SU-DHL-6 (cell line): ENCODE data around the gene RNU1-3.
"Not testable (repeated sequence)": the region's sequence is repeated elsewhere in the genome, so short reads cannot be mapped to it uniquely, and the experiment has no call there.

Source experiments
- H2AFZ ChIP-seq: fragments of 200-600 bp; sonication (generic); 2 replicates; pipeline ENCODE4 v1.6.1; 2014; ENCODE audit warnings: low read depth, mild to moderate bottlenecking, moderate library complexity, mixed read lengths, antibody characterized with exemption, low read length; ENCODE audit not compliant: severe bottlenecking
- H3F3A ChIP-seq: fragments of 200-600 bp; shearing (Covaris generic); 2 replicates; pipeline ENCODE4 v1.6.0; 2016; ENCODE audit warnings: antibody characterized with exemption, mild to moderate bottlenecking; ENCODE audit not compliant: insufficient read depth
- H3K27ac ChIP-seq: fragments of 200-600 bp; sonication (generic); 2 replicates; pipeline ENCODE4 v1.5.1; 2016; ENCODE audit warnings: low read depth, mild to moderate bottlenecking, low read length, moderate library complexity, mixed read lengths
- H3K27me3 ChIP-seq: fragments of 200-600 bp; sonication (generic), shearing (Covaris generic); 2 replicates; pipeline ENCODE4 v1.6.0; 2014; ENCODE audit warnings: mild to moderate bottlenecking, low read length
- H3K36me3 ChIP-seq: fragments of 200-600 bp; sonication (generic); 2 replicates; pipeline ENCODE4 v1.6.1; 2014; ENCODE audit warnings: mild to moderate bottlenecking, low read length, mixed read lengths
- H3K4me2 ChIP-seq: fragments of 300-600, 200-600 bp; shearing (Covaris generic), sonication (generic); 2 replicates; pipeline ENCODE4 v1.6.0; 2014; ENCODE audit warnings: low read length, low read depth, mild to moderate bottlenecking; ENCODE audit not compliant: poor library complexity, severe bottlenecking
- H3K4me3 ChIP-seq: fragments of 200-600 bp; sonication (generic); 2 replicates; pipeline ENCODE4 v1.5.1; 2014; ENCODE audit warnings: antibody characterized with exemption, low read length, mild to moderate bottlenecking, mixed read lengths; ENCODE audit not compliant: insufficient read depth, poor library complexity, severe bottlenecking
- H3K79me2 ChIP-seq: fragments of 200-600 bp; sonication (generic); 2 replicates; pipeline ENCODE4 v1.6.1; 2014; ENCODE audit warnings: mild to moderate bottlenecking, low read length, moderate library complexity; ENCODE audit not compliant: insufficient read depth
- H3K9ac ChIP-seq: fragments of 200-600 bp; sonication (generic); 2 replicates; pipeline ENCODE4 v1.7.0; 2014; ENCODE audit warnings: mild to moderate bottlenecking, low read length
- H3K9me2 ChIP-seq: fragments of 200-600 bp; sonication (generic); replicated peaks from 2 replicates; pipeline ENCODE4 v1.6.1; 2014; ENCODE audit warnings: low read length; ENCODE audit not compliant: insufficient read depth
- H3K9me3 ChIP-seq: fragments of 200-600 bp; sonication (generic); 2 replicates; pipeline ENCODE4 v1.6.1; 2014; ENCODE audit warnings: low read length, mixed read lengths; ENCODE audit not compliant: insufficient read depth
- H4K20me1 ChIP-seq: fragments of 200-600 bp; sonication (generic); 2 replicates; pipeline ENCODE4 v1.6.1; 2014; ENCODE audit warnings: low read depth, mild to moderate bottlenecking, antibody characterized with exemption, low read length, moderate library complexity, mixed read lengths

RNU1-3 gene

DNA sequence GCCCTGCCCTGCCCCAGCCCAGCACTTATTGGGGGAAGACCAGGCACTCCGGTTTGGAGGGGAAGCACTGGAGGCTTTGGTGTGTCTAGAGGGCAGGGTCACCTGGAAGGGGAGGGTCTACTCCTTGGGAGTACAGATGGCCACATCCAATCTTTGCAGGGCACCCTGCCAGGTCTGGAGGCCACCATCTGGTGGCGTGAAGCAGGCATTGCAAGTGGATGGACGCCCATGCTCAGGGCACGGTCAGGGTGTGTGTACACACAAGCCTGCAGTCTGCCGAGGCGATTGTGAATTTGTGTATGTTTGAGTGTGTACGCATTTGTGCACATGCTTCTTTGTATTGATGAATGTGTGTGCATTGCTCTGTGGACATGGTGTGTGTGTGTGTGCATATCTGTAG, 36.4 kb upstream of the RNU1-3 start:
- not testable (repeated sequence) for H3K9me3 ChIP-seq

GRCh38 chr1:16702280-16702679, 35.5 kb upstream of the RNU1-3 start:
- H3K79me2 ChIP-seq, H3K36me3 ChIP-seq, H3K27me3 ChIP-seq, H4K20me1 ChIP-seq, H3K4me3 ChIP-seq, H3K9me3 ChIP-seq, H3K27ac ChIP-seq, H3F3A ChIP-seq, H3K9ac ChIP-seq, H3K9me2 ChIP-seq, H2AFZ ChIP-seq, H3K4me2 ChIP-seq: not testable (repeated sequence)

More for the DNA sequence above, 36.4 kb upstream of the RNU1-3 start:
- not testable (repeated sequence) for H3K9ac ChIP-seq, H4K20me1 ChIP-seq, H3K27ac ChIP-seq, H3K36me3 ChIP-seq, H2AFZ ChIP-seq, H3K9me2 ChIP-seq, H3K79me2 ChIP-seq, H3F3A ChIP-seq, H3K4me3 ChIP-seq, H3K4me2 ChIP-seq, H3K27me3 ChIP-seq

DNA sequence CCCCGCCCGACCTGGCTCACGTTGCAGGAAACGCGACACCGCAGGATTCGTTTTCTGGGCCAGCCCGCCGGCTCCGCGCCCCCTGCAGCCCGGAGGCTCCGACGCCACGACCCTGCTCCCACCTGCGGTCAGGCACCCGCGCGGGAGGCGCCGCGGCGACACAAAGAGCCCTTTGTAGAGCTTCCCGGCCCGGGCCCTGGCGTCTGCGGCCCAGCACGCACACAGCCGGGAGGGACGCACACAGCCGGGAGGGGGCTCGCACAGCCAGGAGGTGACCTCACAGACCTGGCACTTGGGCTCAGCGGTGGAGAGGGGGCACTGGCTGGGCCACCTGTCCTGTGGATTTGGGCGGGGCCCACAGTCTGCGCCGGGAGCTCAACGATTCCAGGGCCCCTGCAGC, 34.4 kb upstream of the RNU1-3 start:
- not testable (repeated sequence) for H3K9me3 ChIP-seq, H3K4me2 ChIP-seq, H3K36me3 ChIP-seq, H3K79me2 ChIP-seq, H3K4me3 ChIP-seq, H3K9me2 ChIP-seq, H3F3A ChIP-seq, H3K27ac ChIP-seq, H4K20me1 ChIP-seq, H3K9ac ChIP-seq, H3K27me3 ChIP-seq, H2AFZ ChIP-seq

DNA sequence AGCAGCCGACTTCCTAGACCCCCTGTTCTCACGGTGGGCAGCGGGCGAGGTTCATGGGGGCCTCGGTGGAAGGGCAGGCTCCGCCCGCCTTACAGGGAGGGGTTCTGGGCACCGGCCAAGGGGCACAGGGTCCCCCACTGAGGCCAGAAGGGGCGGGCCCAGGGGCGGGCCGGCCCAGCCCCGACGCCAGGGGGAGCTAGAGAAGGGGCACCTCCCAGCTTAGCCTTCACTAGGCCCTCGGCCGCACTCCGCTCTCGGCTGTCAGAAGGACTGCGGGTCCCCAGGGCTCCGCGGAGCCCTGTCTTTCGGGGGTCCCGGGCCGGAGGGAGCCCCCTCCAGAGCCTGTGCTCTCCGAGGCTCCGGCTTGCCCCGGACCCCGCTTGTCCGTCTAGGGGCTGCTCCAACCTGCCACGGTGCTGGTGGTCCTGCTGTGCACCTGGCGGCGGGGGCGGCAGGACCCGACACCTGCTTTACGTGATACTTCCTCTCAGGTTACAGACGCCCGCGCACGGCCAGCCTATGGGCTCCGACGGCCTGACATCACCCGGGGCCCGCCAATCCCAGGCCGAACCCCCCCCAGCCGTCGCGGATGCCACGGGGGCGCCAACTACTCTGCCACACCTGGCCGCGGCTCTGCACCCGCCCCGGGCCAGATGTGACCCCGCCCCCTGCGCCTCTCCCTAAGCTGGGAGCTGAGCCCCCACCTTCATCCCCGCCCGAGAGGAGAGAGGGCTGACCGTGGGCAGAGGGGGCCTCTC, 33.6 kb upstream of the RNU1-3 start:
- not testable (repeated sequence) for H4K20me1 ChIP-seq, H3K9ac ChIP-seq, H3K9me3 ChIP-seq, H3K27ac ChIP-seq, H3K36me3 ChIP-seq, H3F3A ChIP-seq, H2AFZ ChIP-seq, H3K4me3 ChIP-seq, H3K27me3 ChIP-seq, H3K79me2 ChIP-seq, H3K9me2 ChIP-seq, H3K4me2 ChIP-seq

DNA sequence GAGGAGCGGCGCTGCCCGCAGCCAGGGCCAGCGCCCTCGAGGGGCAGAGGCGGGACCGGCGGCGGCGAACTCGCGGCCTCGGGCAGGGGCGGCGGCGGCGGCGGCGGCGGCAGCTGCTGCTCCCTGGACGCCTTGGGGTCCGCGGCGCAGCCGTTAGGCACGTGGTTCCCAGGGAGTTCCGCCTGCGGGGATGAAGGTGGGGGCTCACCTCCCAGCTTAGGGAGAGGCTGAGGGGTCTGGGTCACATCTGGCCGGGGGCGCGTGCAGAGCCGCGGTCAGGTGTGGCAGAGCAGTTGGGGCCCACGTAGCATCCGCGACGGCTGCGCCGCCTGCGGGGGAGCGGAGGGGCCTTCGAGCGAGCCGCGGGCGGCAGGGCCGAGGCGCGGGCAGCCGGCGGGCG, 32.7 kb upstream of the RNU1-3 start:
- not testable (repeated sequence) for H3K27ac ChIP-seq, H3K9me3 ChIP-seq, H3K36me3 ChIP-seq, H3F3A ChIP-seq, H3K9me2 ChIP-seq, H4K20me1 ChIP-seq, H3K79me2 ChIP-seq, H3K4me3 ChIP-seq, H3K4me2 ChIP-seq, H3K9ac ChIP-seq, H3K27me3 ChIP-seq, H2AFZ ChIP-seq

- not testable (repeated sequence) for H3K36me3 ChIP-seq, H3K4me2 ChIP-seq, H3K79me2 ChIP-seq, H3K9me2 ChIP-seq, H4K20me1 ChIP-seq, H3K9ac ChIP-seq, H3F3A ChIP-seq, H2AFZ ChIP-seq, H3K27ac ChIP-seq, H3K9me3 ChIP-seq, H3K4me3 ChIP-seq, H3K27me3 ChIP-seq
Measured at GRCh38 chr1:16697152-16697551, 30.4 kb upstream of the RNU1-3 start.

DNA sequence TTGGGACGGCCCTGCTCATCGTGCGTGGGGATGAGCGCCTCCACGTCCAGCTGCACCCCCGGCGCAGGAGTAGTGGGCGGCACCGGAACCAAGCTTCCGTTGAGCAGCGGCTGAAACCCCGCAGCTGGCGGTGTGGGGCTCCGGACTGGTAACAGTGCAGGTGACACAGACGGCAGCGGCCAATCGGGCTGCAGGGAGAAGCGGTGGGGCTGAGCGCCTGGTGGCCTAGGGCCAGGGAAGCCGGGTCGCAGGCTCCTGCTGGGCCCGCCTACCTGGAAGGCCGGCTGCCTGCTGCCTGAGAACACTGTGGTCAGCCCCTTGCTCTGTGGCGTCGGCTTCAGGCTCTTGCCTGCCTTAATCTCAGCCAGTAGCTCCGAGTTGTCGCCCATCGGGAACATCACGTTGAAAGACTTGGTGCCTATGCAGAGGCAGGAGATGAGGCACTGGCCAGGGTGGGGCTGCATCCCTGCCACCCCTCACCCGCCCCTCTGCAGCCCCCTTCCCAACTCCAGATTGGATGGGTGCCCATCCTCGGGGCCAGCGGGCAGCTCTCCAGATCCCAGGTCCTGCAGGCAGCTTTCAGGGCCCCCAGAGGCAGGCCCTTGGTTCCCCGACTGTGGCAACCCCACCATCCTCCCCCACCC, 29.9 kb upstream of the RNU1-3 start:
- H3K36me3 ChIP-seq, H3K79me2 ChIP-seq, H4K20me1 ChIP-seq, H3K9me3 ChIP-seq, H3F3A ChIP-seq, H3K4me3 ChIP-seq, H3K4me2 ChIP-seq, H3K9ac ChIP-seq, H3K27ac ChIP-seq, H3K9me2 ChIP-seq, H3K27me3 ChIP-seq, H2AFZ ChIP-seq: not testable (repeated sequence)

DNA sequence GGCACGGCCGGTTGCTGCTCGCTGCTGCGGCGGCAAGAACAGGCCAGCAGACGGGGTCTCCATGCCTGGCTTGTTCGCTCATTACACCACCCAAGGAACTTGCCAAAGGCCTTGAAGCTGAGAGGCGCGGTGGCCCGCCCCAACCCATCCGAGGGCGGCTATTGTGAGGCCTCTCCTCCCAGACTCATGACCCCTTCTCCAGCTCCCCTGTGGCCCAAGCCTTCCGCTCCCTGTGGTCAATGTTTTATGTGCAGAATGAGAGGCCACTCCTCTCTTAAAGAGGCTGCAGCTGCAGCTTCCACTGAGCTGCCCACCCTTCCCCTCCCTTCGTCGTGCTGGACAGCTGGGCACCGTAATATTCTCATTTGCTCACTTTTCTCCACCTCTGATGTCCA, 27.6 kb upstream of the RNU1-3 start:
- H3K9me3 ChIP-seq, H2AFZ ChIP-seq, H3K4me3 ChIP-seq, H3K36me3 ChIP-seq, H3K4me2 ChIP-seq, H3K9ac ChIP-seq, H4K20me1 ChIP-seq, H3K27me3 ChIP-seq, H3K27ac ChIP-seq, H3K79me2 ChIP-seq, H3F3A ChIP-seq, H3K9me2 ChIP-seq: not testable (repeated sequence)
